ENCODE results near the gene LRCH3.

- TF ChIP-seq CTCF (IDR thresholded peaks at IDR 0.05; ENCODE audit: insufficient read depth, low read depth, low read length), result no peak
- no peak for TF ChIP-seq EZH2 (IDR thresholded peaks at IDR 0.05; ENCODE audit: insufficient read depth, low read length)
Observed at GRCh38 chr3:197866035-197866434, 75.0 kb downstream of the LRCH3 start.
